ENCODE measurements around the gene CAMK2B.

GRCh38 chr7:44235582-44236332, 89.6 kb downstream of the CAMK2B start:
- TF ChIP-seq POLR2AphosphoS5 (IDR thresholded peaks at IDR 0.05; ENCODE audit: low read depth, low read length) (no peak), REST (IDR thresholded peaks at IDR 0.05; ENCODE audit: insufficient read depth in 1 of 2, low read depth in 2 of 2, low read length in 2 of 2) (no peak), TAF1 (IDR thresholded peaks at IDR 0.05; ENCODE audit: borderline replicate concordance, insufficient read depth, low read length) (no peak)

Data from PFSK-1 (cell line).